Fibroblast of skin of left biceps (primary cell): Measurements from ENCODE around the gene FPR2.
"Not testable (repeated sequence)": the region's sequence is repeated elsewhere in the genome, so short reads cannot be mapped to it uniquely, and the experiment has no call there.

Experiments
- DNase-seq, 2 experiments: peaks; one replicate each; pipeline ENCODE4 v3.0.0-alpha.2; 2013; ENCODE audit warnings: low read depth in 2 of 2

The FPR2 gene

DNA sequence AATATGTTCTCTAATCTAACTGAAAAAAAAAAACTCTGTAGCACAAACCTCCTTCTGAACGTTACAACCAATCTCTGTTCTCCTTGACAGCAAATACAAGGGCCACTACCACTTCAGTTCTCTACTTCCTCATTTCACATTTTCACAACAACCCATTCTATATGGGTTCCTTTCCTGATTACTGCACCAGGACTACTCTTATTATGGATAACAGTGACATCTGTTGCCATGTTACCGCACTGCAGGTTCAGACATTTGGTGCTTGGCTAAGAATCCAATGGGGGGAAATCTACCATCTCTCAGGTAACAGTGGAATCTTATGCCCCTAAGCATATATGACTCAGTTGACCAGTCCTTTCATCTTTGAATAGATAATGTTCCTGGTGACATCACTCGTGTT, 22.4 kb downstream of the FPR2 start:
- DNase-seq: no peak

DNA sequence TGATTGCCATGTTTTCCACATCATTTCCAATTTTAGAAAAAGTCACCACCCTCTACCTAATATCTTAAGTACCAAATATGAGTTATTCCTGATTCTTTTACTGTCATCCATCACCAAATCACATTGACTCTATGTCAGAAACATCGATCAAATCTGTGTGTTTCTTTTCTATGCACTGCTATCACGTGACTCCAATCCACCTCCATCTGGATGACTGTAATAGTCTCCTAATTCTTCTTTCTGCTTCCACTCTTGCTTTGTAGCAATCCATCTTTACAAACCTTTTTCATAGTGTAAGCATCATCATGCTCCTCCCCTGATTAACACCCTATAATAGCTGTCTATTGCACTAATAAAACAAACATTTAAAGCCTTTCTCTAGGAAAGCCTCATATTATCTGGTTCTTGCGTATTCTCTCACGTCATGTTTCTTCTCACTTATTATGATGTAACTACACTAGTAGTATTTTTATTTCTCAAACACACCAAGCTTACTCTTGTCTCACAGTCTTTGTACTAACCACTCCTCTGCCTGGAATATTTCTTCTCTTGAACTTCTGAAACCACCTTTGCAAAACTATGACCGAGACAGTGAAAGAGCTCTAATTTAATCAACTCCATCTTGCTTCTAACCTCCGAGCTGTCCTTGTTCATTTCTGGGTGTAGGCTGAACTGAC, 23.3 kb downstream of the FPR2 start:
- no peak for DNase-seq

DNA sequence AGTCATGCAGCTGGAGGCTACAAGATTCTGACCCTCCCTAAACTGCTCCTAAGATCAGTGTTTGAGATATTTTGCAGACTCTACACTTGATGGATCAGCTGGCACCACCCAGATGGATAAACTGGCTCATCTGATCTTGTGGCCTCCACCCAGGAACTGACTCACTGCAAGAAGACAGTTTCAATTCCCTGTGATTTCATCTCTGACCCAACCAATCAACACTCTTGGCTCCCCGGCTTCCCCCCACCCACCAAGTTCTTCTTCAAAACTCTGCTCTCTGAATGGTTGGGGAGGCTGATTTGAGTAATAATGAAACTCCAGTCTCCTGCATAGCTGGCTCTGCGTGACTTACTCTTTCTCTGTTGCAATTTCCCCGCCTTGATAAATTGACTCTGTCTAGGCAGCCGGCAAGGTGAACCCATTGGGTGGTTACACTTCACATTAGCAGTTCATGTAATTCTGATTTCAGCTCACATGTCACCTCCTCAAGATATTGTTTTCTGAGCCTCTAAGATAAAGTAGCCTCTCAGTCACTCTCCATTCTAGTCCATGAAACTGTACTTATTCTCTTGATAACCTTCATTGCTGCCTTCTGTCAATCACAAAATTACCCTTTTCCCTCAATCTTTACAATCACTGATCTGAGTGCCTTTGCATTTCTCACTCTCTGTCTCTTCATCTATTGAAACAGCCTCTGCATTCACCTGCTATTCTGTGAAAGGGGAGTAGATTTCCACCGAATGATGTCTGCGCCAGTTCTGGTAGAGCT, 24.1 kb downstream of the FPR2 start:
- no peak for DNase-seq

DNA sequence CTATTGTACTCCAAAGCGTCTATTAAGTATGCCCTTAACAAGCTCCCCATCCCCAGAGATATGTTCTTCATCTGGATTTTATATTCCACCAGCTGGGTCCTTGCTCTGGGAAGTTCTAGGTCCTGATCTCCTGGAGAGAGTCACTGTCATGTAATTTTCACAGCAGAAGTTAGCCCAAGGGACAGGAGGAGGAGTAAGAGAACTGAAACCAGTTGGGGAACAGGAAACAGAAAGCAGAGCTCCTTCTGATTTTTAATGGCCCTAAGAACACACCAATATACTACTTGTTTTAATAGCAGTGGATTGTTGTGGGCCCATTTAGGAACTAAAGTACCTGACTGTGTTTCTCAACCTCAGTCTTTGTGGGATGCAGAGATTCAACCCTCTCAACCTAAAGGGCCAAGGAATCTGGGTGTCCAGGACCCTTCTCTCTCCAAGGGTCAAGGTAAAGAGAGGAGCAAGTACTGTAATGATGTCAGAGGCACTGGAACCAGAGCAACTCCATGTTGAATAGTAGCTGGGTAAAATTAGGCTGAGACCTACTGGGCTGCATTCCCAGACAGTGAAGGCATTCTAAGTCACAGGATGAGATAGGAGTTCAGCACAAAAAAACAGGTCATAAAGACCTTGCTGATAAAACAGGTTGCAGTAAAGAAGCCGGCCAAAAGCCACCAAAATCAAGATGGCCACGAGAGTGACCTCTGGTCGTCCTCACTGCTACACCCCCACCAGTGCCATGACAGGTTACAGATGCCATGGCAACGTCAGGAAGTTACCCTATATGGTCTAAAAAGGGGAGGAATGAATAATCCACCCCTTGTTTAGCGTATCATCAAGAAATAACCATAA, 25.9 kb downstream of the FPR2 start:
- DNase-seq: no peak

DNA sequence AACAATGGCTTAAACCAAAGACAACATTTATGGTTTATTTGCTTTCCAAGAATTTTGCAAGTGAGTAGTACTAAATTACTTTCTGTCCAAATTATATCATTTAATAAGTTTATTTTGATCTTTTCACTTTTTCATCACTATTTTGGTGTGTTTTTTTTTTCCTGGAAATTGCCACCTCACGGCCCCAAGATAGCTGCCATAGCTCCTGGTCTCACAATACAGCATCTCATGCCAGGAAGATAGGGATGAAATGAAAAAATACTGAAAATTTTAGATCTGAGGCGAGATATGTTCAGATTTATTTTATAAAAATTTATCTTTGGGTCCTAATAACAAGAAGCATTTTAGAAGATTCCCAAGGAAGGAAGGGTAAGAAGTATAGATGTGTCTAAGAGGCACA, 27.0 kb downstream of the FPR2 start:
- DNase-seq: no peak

DNA sequence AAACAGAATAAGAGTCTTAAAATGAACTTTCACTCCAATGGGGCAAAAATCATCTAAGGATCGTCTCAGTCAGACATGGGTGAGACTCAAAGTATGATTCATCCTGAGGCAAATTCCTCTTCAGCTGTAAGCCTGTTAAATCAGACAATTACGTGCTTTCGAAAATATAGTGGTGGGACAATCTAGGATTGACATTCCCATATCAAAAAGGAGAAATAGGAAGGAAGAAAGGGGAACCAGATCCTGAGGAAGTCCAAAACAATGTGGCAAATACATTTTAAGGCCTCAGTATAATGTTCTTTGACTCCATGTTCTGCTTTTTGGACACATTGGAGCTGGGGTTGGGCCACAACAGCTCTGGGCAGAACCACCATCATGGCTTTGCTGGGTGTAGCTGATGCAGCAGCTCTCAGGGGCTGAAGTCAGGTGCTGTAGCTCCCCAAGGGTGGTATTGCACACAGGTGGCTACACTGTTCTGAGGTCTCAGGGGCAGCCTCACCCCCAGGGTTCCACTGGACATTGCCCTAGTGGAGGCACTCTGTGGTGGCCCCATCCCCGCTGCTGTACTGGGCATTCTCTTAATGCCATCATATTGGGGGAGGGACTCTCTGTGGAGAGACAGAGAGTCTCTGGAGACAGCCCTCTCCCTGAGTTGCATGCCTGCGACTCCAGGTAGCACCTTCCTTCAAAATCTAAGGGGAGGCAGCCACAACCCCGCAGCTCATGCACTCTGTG, 28.2 kb downstream of the FPR2 start:
- DNase-seq: no peak

DNA sequence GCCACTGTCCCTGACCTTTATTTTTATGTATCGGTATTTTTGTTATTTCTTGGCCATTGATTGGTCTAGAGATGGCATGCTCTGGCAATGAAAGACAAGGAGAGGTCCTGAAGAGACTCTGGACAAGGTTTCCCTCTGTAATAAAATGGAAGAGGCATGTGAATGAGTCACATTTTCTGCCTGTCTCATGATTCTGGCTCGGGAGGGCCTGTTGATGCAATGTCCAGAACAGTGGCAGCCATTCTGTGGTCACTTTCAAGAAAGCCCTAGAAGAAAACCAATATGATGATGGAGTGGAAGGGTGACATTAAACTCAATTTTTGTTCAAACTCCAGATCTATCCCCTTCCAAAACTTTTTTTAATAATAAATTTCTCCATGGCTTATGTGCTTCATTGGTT, 32.0 kb downstream of the FPR2 start:
- DNase-seq: no peak

DNA sequence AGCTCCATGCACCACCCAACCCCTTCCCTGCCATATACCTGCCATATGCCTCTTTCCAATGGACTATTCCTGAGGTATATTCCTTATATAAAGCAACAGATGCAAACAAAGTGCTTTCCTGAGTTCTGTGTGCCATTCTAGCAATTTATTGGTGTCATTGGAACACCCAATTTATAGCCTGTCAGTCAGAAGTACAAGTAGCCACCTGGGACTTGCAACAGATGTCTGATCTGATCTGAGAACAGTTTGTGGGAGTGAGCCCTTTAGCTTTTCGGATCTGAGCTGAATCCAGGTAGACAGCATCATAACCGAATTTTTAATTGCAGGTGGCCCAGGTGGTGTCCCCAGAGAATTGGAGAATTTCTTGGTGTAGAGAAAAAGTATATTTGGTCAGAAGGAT, 33.0 kb downstream of the FPR2 start:
- DNase-seq: no peak

DNA sequence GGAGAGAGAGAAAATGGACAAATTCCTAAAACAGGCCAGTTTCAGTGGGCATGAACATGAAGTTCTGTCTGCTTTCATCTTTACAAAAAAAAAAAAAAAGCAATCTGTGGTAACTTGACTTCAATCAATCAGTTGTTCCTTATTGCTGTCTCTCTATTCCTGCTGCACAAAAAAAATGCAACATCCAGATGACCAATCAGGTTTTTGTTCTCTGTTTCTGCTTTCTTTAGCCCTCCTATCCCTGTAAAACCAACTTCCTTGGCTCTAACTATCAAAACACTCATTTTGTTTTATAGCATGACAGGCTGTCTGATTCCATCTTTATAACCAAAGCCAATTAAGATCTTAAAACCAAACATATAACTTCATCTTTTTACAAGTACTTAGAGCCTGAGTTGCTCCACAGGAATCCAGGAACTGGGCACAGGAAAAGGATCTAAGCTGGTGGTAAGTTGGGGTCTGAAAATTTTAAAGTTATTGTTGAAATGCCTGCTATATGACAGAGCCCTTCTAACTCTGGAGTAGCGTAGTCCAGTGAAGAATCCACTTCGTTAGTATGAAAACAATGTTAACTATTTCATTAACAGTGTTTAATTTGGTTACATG, 34.0 kb downstream of the FPR2 start, which contains the start of gene FPR3:
FPR3 (plus strand) TSS at position 273 of the 606 bp plus-strand sequence. CDS start 28,592 bp downstream, outside the sequence.
- no peak for DNase-seq

DNA sequence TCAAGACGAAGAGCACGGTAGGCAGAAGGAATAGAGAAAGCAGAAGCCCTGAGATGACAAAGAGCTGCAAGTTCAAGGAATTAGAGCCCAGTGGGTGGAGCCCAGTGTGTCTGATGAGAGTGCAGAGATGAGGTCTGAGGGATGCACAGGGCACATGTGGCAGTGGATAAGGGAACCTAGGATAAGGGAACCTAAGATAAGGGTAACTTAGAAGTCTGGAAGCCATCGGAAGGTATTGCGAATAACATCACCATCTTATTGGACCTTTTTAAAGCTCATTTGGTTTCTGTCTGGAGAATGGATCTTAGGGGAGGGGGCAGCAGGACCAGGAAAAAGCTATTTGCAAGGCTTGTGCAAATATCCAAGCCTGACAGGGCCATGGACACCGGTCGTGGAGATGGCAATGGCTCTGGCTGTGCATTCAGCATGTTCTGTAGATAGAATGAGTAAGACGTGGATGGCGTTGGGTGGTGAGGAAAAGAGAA, 35.3 kb downstream of the FPR2 start:
- no peak for DNase-seq

DNA sequence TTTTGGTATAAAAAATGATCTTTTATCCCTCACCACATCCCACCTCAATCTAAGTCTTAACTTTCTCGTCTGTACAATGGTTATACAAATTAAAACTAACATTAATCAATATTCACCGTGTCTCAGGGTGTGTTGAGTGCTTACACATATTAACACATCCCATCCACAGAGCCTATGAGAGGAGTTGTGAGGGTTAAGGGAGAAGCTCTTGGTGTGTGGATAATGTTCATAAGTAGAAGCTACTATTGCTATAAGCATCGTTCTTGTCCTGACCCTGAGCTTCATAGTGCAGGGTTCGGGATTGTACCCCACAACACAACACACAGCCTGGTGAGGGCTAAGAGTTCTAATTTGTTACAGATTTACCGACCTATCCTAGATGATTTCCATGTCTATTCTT, 36.5 kb downstream of the FPR2 start:
- no peak for DNase-seq

DNA sequence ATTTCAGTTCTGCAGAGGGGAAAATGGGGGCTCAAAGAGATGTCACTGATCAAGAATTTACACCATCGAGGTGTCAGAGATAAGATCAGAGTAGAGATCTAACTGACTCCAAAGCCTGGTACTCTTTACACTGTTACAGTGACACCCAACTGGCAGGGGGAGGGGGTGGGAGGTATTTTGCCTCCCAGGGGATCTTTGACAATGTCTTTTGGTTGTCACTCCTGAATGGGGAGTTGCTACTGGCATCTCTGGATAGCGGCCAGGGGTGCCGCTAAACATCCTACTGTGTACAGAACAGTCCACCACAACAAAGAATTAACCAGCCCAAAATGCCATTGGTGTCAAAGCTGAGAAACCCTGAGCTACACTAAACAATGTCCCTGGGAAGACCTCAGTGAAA, 37.1 kb downstream of the FPR2 start:
- DNase-seq: no peak

DNA sequence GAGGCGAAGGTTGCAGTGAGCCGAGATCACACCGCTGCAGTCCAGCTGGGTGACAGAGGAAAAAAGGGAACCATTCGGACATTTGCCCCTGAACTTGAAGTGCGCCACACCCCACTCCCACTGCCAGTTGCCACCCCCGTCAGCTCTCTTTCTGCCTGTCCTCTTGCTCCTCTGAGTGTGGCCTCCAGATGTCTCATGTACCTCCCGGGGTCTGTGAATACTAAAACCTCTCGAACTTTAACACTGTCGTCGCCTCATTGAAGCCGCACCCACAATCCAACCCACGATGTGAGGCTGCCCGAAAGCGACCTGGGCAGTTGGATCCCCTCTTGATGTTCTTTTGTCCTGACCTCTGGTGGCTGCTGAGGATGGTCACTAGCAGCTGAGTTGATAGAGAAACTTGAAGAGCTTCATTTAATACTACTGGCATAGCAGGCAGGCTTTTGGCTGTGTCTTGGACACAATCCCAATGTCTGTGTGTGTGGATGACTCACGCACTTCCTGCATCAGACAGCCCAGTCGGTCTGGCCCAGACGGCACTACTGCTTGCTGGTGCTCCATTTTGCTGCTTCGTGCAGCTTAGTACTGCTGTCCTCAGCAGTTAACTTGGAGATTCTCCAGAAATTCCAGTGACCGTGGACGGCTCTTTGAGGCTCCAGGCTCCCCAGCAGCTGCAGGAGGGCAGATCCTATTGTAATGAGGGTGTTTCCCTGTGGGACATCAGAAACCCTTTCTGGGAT, 38.2 kb downstream of the FPR2 start:
- DNase-seq: peak; percentile 77 to 83

DNA sequence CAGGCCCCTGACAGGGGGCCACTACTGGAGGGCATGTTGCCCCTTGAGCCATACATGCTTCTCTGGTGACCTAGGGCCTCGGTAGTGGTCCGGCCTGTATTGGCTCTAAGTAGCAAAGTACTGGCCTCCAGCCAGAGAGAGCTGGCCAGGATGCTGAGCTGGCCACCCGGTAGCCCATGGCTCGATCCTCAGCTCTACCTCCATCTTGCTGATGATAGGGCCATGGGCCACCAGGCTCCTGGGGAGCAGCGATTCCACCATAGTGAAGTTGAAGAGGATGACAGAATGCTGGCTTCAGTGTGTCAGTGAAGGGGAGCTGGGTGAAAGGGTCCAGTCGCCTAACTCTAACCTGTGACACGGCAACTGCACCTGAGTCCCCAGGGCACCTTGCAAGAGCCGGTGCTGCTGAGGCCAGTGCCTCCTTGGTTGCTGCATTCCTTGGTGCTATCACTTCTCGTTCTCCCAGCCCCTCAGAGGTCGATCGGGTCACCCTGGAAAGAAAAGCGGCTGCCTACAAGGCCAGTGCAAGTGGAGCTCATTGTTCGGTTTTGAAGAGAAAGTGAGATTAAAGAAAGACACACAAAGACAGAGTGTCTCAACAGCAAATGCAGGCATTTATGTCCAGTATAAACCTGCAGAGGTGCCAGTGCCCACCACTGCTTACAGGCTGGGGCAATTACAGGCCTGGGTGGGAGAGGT, 38.9 kb downstream of the FPR2 start:
- no peak for DNase-seq

DNA sequence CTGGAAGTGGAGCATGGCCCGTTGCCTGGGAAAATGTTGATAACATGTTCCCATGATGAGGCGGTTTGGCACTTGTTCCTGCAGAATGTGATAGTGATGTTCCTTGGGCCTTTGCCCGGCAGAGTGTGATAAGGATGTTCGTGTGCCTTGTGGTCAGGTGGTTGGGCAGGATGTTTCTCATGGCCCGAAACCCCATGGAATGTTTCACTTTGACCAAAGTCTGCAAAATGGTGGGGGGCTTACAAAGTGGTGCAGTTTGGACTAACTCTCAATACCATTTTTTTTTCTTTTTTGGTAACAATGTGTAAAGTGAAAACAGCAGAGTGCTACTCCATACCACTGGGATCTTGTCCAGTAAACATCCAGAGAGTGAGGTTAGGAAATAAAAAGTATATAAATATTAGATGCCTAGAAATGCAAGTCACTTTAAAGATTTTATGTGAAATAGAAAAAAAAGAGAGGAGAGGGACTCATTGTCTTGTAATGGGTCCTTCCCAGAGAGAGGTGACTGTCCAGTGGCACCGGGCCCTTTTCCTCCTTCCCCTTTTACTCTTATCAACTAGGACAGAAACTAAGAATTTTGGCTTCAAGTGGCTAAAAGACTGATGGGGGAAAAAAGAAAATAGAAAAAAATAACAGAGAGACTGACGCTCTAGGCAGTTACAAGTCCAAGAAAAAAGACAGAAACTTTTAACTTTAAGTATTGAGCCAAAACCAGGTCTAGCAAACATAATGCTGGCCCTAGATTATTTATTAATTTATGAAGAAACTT, 39.7 kb downstream of the FPR2 start:
- DNase-seq: no peak

DNA sequence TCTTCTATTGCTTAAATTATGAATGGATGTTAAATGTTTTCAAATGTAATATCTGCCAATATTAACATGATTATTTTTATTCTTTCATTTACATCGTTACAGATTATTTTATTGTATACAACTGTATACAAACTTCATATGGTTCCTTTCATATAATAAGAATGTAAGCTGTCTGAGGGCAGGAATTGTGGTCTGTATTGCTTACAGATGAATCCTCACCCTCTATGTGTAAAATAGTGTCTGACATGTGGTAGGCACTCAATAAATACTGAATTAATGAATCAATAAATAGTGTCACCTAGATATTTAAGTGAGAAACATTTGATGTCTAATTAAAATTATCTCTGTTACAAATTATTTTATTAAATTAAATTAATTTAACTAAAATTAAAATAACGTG, 41.8 kb downstream of the FPR2 start:
- no peak for DNase-seq

DNA sequence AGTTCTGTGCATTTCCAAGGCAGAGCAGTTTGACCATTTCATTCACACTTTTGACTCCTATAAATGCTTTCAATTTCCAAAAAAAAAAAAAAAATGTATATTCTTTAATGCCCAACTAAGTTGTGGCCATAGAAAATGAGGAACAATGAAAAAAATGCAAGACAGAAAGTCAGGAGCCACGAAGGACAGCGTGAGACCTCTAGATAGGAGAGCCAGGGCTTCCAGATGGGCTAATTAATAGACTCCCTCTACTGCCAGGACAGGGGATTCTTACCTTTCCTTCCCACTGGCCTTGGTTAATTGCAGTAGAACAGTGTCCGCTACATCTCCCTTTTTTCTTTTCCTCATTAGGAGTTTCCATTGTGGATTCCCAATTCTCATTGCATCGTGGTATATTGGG, 42.5 kb downstream of the FPR2 start:
- DNase-seq: no peak

DNA sequence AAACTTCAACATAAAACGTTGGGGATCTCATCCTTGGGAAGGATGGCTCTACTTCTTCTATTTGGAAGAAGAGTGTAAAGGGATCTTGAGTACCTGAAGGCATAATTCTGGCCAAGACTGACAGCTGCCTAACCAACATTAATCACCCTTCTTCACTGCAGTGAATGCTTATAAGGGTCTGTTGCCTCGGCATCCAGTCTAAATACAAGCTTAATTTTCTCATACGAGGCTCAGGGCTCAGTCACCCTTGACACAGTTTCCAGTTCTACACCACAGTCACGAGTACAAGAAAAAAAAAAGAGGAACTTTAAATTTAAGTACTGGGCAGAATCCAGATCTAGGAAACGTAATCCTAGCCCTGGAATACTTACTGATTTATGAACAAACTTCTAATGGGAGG, 43.0 kb downstream of the FPR2 start:
- no peak for DNase-seq

DNA sequence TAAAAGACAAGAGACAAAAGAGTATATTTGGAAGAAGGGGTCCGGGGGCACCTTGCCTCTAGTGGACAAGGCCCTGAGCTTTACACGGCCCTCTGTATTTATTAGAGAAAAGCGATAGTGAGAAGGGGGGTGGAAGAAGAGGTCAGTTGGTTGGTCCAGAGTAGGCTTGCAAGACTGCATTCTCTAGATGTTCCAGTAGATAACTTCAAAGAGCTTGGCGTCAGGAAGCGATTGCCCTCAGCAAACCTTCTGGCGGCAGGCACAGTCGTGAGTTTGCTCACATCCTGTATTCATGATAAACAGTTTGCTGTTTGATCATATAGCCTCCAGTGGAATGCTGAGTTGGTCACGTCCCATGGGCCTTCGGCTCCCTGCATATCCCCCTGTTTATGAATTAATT, 43.8 kb downstream of the FPR2 start:
- DNase-seq: not testable (repeated sequence)
